Glutamatergic neuron (in vitro differentiated cells): Measurements from ENCODE around the gene UBR1. TPM values are rescaled to one million over a fixed set of nuclear protein-coding genes. Genes with fewer than 3 reads are reported as not detected.

ENCODE experiments used
- DNase-seq: peaks from one replicate; pipeline ENCODE4 v3.0.0; 2022
- H3K27ac Mint-ChIP-seq: one replicate; pipeline ENCODE4 v1.8.0; 2020; ENCODE audit warnings: mild to moderate bottlenecking, mixed read lengths, inconsistent platforms; ENCODE audit not compliant: unreplicated experiment
- H3K27me3 Mint-ChIP-seq: one replicate; pipeline ENCODE4 v1.8.0; 2020; ENCODE audit warnings: mild to moderate bottlenecking, moderate library complexity, mixed read lengths, inconsistent platforms; ENCODE audit not compliant: unreplicated experiment
- H3K36me3 Mint-ChIP-seq: one replicate; pipeline ENCODE4 v1.8.0; 2020; ENCODE audit warnings: mild to moderate bottlenecking, mixed read lengths, inconsistent platforms; ENCODE audit not compliant: unreplicated experiment
- H3K4me1 Mint-ChIP-seq: one replicate; pipeline ENCODE4 v1.8.0; 2020; ENCODE audit warnings: mild to moderate bottlenecking, low read depth, mixed read lengths, inconsistent platforms; ENCODE audit not compliant: unreplicated experiment
- H3K4me3 Mint-ChIP-seq: one replicate; pipeline ENCODE4 v1.8.0; 2020; ENCODE audit warnings: mild to moderate bottlenecking, mixed read lengths, inconsistent platforms; ENCODE audit not compliant: unreplicated experiment
- H3K9me3 Mint-ChIP-seq: one replicate; pipeline ENCODE4 v1.8.0; 2020; ENCODE audit warnings: mild to moderate bottlenecking, moderate library complexity, mixed read lengths, inconsistent platforms; ENCODE audit not compliant: unreplicated experiment
- total RNA-seq: library from RNA; stranded (reverse); fragmentation: NEBNext Ultra II Directional; extraction: Animal tissue kit (Norgen Biotek cat#: 25700); gene quantifications from one replicate; pipeline ENCODE4 v1.2.1, GENCODE V29; 2021; ENCODE audit not compliant: unreplicated experiment
- TF ChIP-seq, protein P1 (sequence below): fragments of 200-600 bp; sonication (generic); IDR thresholded peaks from one replicate; pipeline ENCODE4 v1.5.0; 2021; ENCODE audit not compliant: partially characterized antibody, unreplicated experiment

UBR1 gene
- total RNA-seq, 1 donor from 2014 or later: 39.9 TPM

DNA sequence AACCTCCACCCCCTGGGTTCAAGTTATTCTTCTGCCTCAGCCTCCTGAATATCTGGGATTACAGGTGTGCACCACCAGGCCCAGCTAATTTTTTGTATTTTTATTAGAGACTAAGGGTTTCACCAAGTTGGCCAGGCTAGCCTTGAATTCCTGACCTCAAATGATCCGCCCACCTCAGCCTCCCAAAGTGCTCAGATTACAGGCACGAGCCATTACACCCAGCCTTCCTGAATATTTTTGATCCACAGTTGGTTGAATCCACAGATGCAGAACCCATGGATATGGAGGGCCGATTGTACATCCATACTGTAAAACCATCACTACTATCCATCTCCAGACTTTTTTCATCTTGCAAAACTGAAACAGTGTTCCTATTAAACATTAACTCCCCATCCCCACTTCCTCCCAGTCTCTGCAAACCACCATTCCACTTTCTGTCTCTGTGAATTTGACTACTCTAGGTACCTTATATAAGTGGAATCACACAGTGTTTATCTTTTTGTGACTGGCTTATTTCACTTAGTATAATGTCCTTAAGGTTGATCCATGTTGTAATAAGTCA, 19.3 kb upstream of the UBR1 start:
- H3K27ac Mint-ChIP-seq: no peak overlapping the region
- no peaks in the 10 kb centered on the region for H3K36me3 Mint-ChIP-seq
- H3K27me3 Mint-ChIP-seq: peaks cover 2% of the 10 kb centered on the region
- H3K4me3 Mint-ChIP-seq: no peak overlapping the region
- no peaks in the 10 kb centered on the region for H3K9me3 Mint-ChIP-seq
- no peaks in the 10 kb centered on the region for H3K4me1 Mint-ChIP-seq
- no peak for DNase-seq
- TF ChIP-seq, protein P1, sequence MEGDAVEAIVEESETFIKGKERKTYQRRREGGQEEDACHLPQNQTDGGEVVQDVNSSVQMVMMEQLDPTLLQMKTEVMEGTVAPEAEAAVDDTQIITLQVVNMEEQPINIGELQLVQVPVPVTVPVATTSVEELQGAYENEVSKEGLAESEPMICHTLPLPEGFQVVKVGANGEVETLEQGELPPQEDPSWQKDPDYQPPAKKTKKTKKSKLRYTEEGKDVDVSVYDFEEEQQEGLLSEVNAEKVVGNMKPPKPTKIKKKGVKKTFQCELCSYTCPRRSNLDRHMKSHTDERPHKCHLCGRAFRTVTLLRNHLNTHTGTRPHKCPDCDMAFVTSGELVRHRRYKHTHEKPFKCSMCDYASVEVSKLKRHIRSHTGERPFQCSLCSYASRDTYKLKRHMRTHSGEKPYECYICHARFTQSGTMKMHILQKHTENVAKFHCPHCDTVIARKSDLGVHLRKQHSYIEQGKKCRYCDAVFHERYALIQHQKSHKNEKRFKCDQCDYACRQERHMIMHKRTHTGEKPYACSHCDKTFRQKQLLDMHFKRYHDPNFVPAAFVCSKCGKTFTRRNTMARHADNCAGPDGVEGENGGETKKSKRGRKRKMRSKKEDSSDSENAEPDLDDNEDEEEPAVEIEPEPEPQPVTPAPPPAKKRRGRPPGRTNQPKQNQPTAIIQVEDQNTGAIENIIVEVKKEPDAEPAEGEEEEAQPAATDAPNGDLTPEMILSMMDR: no peak

DNA sequence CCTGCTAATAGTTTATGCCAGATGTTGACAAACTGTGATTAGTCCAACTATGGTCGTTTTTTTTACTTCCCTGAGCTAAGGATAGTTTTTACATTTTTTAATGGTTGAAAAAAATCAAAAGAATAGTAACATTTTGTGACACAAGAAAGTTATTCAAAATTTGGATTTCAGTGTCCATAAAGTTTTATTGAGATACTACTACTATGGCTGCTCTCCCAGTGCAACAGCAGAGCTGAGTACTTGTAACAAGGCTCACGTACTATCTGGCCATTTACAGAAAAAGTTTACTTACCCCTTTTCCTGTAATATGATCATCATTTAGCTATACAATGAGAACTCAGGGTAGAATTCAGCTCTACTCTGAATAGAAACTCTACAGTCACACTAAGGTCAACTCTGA, 16.0 kb upstream of the UBR1 start:
- TF ChIP-seq, protein P1: no peak
- H3K36me3 Mint-ChIP-seq: no peaks in the 10 kb centered on the region

DNA sequence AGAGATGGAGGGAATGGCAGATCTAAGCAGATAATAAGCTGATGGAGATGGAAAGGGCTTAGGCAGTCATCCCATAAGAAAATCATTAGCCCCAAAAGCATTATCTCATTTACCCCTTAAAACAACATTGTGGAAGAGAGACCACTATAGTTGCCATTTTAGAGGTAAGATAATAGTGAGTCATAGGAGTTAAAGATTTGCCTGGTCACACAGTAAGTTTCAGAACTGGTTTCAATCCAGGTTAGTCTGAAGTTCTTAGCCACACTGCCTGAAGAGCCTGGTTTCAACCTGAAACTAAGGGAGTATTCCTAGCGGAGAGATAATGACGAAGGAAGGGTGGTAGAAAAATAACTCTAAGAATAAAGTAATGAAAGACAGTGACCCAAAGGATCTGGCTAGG, 13.0 kb upstream of the UBR1 start:
- Mint-ChIP-seq H3K27me3 (peaks cover 9% of the 10 kb centered on the region), H3K9me3 (no peaks in the 10 kb centered on the region)

More for the DNA sequence above, 16.0 kb upstream of the UBR1 start:
- no peak for DNase-seq
- Mint-ChIP-seq H3K9me3 (no peaks in the 10 kb centered on the region), H3K4me3 (no peak overlapping the region), H3K27ac (no peak overlapping the region), H3K4me1 (no peaks in the 10 kb centered on the region), H3K27me3 (peaks cover 5% of the 10 kb centered on the region)

DNA sequence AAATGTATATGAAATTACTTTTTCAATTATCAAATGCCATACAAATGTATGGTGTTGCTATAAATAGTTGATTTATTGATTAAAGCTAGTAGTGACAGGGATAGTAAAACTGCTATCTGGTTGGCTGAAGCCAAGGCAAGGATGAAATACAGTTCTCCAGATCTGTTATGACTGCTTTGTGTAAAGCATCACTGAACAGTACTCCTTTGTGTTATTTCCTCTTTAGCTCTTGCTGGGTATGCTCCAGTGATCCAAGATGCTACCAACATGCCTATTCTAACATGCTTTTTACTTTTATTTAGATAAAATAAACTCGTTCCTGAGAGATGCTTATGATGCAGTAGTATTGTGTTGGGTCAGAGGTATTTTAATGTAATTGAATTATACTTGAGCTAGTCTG, 12.4 kb upstream of the UBR1 start:
- no peak for DNase-seq
- H3K4me1 Mint-ChIP-seq: no peaks in the 10 kb centered on the region
- H3K4me3 Mint-ChIP-seq: no peak overlapping the region
- H3K27me3 Mint-ChIP-seq: peaks cover 9% of the 10 kb centered on the region
- H3K27ac Mint-ChIP-seq: no peak overlapping the region
- H3K9me3 Mint-ChIP-seq: no peaks in the 10 kb centered on the region
- no peaks in the 10 kb centered on the region for H3K36me3 Mint-ChIP-seq
- TF ChIP-seq, protein P1: no peak

More for the DNA sequence above, 13.0 kb upstream of the UBR1 start:
- DNase-seq: no peak
- TF ChIP-seq, protein P1: no peak
- Mint-ChIP-seq H3K4me3 (no peak overlapping the region), H3K27ac (no peak overlapping the region), H3K4me1 (no peaks in the 10 kb centered on the region), H3K36me3 (no peaks in the 10 kb centered on the region)

DNA sequence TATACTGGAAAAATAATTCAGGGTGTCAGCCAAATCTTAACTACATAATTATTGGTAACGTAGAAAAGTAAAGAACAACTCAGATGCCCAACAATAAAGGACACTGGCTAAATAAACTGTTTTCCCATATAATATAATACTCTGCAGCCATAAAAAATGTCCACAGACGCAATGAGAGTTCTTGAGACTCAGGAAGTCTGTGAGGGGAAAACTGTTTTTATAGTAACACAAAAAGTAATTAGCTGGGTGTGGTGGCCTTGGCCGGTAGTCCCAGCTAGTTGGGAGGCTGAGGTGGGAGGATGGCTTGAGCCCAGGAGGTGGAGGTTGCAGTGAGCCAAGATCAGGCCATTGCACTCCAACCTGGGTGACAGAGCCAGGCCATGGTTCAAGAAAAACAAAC, 5.5 kb upstream of the UBR1 start:
- H3K4me1 Mint-ChIP-seq: no peaks in the 10 kb centered on the region
- H3K9me3 Mint-ChIP-seq: no peaks in the 10 kb centered on the region
- DNase-seq: no peak
- H3K27ac Mint-ChIP-seq: no peak overlapping the region
- TF ChIP-seq, protein P1: no peak
- H3K4me3 Mint-ChIP-seq: no peak overlapping the region
- H3K27me3 Mint-ChIP-seq: peaks cover 1% of the 10 kb centered on the region
- no peaks in the 10 kb centered on the region for H3K36me3 Mint-ChIP-seq
